Liver (tissue), 9 donors: ENCODE measurements around the gene KCNC4. TPM values are rescaled to one million over a fixed set of nuclear protein-coding genes. Genes with fewer than 3 reads are reported as not detected.

Source experiments
- DNase-seq: peaks from one replicate; pipeline ENCODE4 v3.0.0-alpha.2; 2017; ENCODE audit warnings: low spot score
- H3K27ac ChIP-seq, 2 donors: one replicate each; pipeline ENCODE4 v1.7.0; 2013; ENCODE audit warnings: inconsistent platforms in 2 of 2, low read length in 2 of 2, control low read depth in 1 of 2, low read depth in 1 of 2, mild to moderate bottlenecking in 1 of 2
- H3K27me3 ChIP-seq, 4 donors: one replicate each; pipeline versions ENCODE4 v1.6.1 to v1.7.0; 2013; ENCODE audit warnings: low read length in 3 of 4, inconsistent platforms in 1 of 4, mild to moderate bottlenecking in 1 of 4, moderate library complexity in 1 of 4; ENCODE audit not compliant: control insufficient read depth in 4 of 4, insufficient read depth in 4 of 4
- H3K36me3 ChIP-seq, 4 donors: one replicate each; pipeline versions ENCODE4 v1.6.1 to v1.7.0; 2013; ENCODE audit warnings: low read length in 3 of 4, mild to moderate bottlenecking in 3 of 4, low read depth in 1 of 4, moderate library complexity in 1 of 4; ENCODE audit not compliant: control insufficient read depth in 4 of 4, insufficient read depth in 3 of 4
- H3K4me1 ChIP-seq, 4 donors: one replicate each; pipeline versions ENCODE4 v1.6.1 to v1.7.0; 2013; ENCODE audit warnings: low read length in 3 of 4, mild to moderate bottlenecking in 3 of 4, moderate library complexity in 1 of 4; ENCODE audit not compliant: control insufficient read depth in 4 of 4, insufficient read depth in 4 of 4
- H3K4me3 ChIP-seq, 3 donors: one replicate each; pipeline versions ENCODE4 v1.6.1 to v1.7.0; 2013; ENCODE audit warnings: low read length in 3 of 3, control low read depth in 1 of 3, low read depth in 1 of 3, mild to moderate bottlenecking in 1 of 3
- H3K9ac ChIP-seq, 2 donors: one replicate each; pipeline ENCODE4 v1.7.0; 2013; ENCODE audit warnings: low read length in 2 of 2, mild to moderate bottlenecking in 2 of 2, moderate library complexity in 2 of 2, control low read depth in 1 of 2, low read depth in 1 of 2
- H3K9me3 ChIP-seq, 4 donors: one replicate each; pipeline versions ENCODE4 v1.6.1 to v1.7.0; 2013; ENCODE audit warnings: low read length in 3 of 4; ENCODE audit not compliant: control insufficient read depth in 4 of 4
- EGR1 ChIP-seq, 2 donors: IDR thresholded peaks; 2 replicates each; pipeline ENCODE4 v1.6.1; 2016 to 2018; ENCODE audit warnings: antibody characterized with exemption in 2 of 2, low read depth in 2 of 2
- FOXA1 ChIP-seq: IDR thresholded peaks from 2 replicates; pipeline ENCODE4 v1.6.1; 2016; ENCODE audit warnings: antibody characterized with exemption
- FOXA2 ChIP-seq: IDR thresholded peaks from 2 replicates; pipeline ENCODE4 v1.6.1; 2016; ENCODE audit warnings: antibody characterized with exemption
- GABPA ChIP-seq, 2 donors: IDR thresholded peaks in 1 of 2; conservative IDR thresholded peaks in 1 of 2; 2 replicates each; pipeline ENCODE4 v1.6.1; 2016; ENCODE audit warnings: antibody characterized with exemption in 2 of 2, mild to moderate bottlenecking in 1 of 2, moderate library complexity in 1 of 2
- HNF4A ChIP-seq, 2 donors: conservative IDR thresholded peaks; 2 replicates each; pipeline ENCODE4 v1.6.1; 2016; ENCODE audit warnings: antibody characterized with exemption in 2 of 2, mild to moderate bottlenecking in 2 of 2
- HNF4G ChIP-seq: IDR thresholded peaks from 2 replicates; pipeline ENCODE4 v1.6.1; 2016; ENCODE audit warnings: antibody characterized with exemption
- JUND ChIP-seq, 2 donors: IDR thresholded peaks; 2 replicates each; pipeline ENCODE4 v1.6.1; 2016; ENCODE audit warnings: antibody characterized with exemption in 2 of 2
- RAD21 ChIP-seq, 2 donors: IDR thresholded peaks; 2 replicates each; pipeline ENCODE4 v1.6.1; 2016; ENCODE audit warnings: antibody characterized with exemption in 2 of 2, mild to moderate bottlenecking in 2 of 2
- RXRA ChIP-seq, 2 donors: IDR thresholded peaks; 2 replicates each; pipeline ENCODE4 v1.6.1; 2017 to 2018; ENCODE audit warnings: antibody characterized with exemption in 2 of 2, mild to moderate bottlenecking in 1 of 2
- SP1 ChIP-seq: IDR thresholded peaks from 2 replicates; pipeline ENCODE4 v1.6.1; 2018; ENCODE audit warnings: antibody characterized with exemption, mild to moderate bottlenecking
- TAF1 ChIP-seq: conservative IDR thresholded peaks from 2 replicates; pipeline ENCODE4 v1.6.1; 2016; ENCODE audit warnings: antibody characterized with exemption, mild to moderate bottlenecking
- YY1 ChIP-seq: IDR thresholded peaks from 2 replicates; pipeline ENCODE4 v1.6.1; 2016; ENCODE audit warnings: antibody characterized with exemption, mild to moderate bottlenecking
- WGBS: extraction: QIAGEN DNeasy Blood & Tissue Kit; methylation state at CpG from one replicate; pipeline ENCODE4 v1.1.7; 2013; 5-methylcytosine and 5-hydroxymethylcytosine counted together
- polyA plus RNA-seq, 2 donors: library from polyadenylated mRNA; stranded (reverse) in 1 of 2; unstranded in 1 of 2; fragments of 200-250 nt in 1 of 2; fragments of >200 nt in 1 of 2; fragmentation: Nextera tagmentation in 1 of 2; extraction: Ambion mirVana in 1 of 2; gene quantifications; one replicate each; pipeline versions ENCODE4 v1.2.1 to v1.2.3, GENCODE V29; 2013 to 2015
- total RNA-seq, 2 donors: library from RNA; depleted of rRNA; stranded (reverse); fragments of >200 nt; gene quantifications; one replicate each; pipeline ENCODE4 v1.2.3, GENCODE V29; 2014
- TF ChIP-seq, protein P1 (sequence below): IDR thresholded peaks from 2 replicates; pipeline ENCODE4 v1.6.1; 2016; ENCODE audit warnings: antibody characterized with exemption
- TF ChIP-seq, protein P2 (sequence below): IDR thresholded peaks from 2 replicates; pipeline ENCODE4 v1.6.1; 2016; ENCODE audit warnings: antibody characterized with exemption, mild to moderate bottlenecking
- TF ChIP-seq, protein P3 (sequence below): IDR thresholded peaks from 2 replicates; pipeline ENCODE4 v1.6.1; 2016; ENCODE audit warnings: antibody characterized with exemption
- TF ChIP-seq, protein P4 (sequence below): IDR thresholded peaks from 2 replicates; pipeline ENCODE4 v1.6.1; 2016; ENCODE audit warnings: antibody characterized with exemption
- TF ChIP-seq, protein P5 (sequence below): fragments of 150-350 bp; IDR thresholded peaks from 2 replicates; pipeline ENCODE4 v1.5.1; 2017; ENCODE audit warnings: improper control_type of control experiment, low read depth, low read length; ENCODE audit not compliant: missing input control
- donor health status: healthy.
- donor health status: healthy.
- donor health status: healthy.
- donor health status: healthy.
- donor health status: healthy.

Gene KCNC4
- total and polyA plus RNA-seq, 4 donors = 0.46 to 2.5 (median 1.5) TPM

DNA sequence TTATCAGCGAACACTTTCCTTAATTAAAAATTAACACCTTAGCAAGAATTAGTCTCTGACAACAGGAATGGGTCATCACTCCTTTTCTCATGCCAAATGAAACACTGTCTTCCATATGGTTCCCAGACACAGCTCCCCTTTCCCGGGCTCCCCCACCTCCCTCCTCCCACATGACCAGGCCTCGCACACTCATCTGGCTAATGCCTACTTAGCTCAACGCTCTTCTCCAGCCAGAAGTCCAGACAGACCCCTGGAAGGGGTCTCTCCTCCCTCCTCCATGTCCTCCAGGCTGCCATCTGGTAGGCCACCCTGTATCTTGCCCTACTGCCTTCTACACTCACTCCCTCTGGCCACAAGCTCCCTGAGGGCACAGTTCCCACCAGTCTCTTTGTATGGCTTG, 39.9 kb downstream of the KCNC4 start:
- TF ChIP-seq JUND (IDR thresholded peaks at IDR 0.05) (no peak), EGR1 (IDR thresholded peaks at IDR 0.05; ENCODE audit: low read depth in 2 of 2) (no peak), FOXA2 (no peak), GABPA (IDR thresholded peaks at IDR 0.05 in 1 of 2, conservative IDR thresholded peaks at IDR 0.05 in 1 of 2) (no peak), RXRA (IDR thresholded peaks at IDR 0.05) (no peak), HNF4G (no peak), TAF1 (no peak), FOXA1 (no peak), RAD21 (IDR thresholded peaks at IDR 0.05) (no peak), HNF4A (conservative IDR thresholded peaks at IDR 0.05) (no peak), YY1 (no peak)
- TF ChIP-seq, protein P1, sequence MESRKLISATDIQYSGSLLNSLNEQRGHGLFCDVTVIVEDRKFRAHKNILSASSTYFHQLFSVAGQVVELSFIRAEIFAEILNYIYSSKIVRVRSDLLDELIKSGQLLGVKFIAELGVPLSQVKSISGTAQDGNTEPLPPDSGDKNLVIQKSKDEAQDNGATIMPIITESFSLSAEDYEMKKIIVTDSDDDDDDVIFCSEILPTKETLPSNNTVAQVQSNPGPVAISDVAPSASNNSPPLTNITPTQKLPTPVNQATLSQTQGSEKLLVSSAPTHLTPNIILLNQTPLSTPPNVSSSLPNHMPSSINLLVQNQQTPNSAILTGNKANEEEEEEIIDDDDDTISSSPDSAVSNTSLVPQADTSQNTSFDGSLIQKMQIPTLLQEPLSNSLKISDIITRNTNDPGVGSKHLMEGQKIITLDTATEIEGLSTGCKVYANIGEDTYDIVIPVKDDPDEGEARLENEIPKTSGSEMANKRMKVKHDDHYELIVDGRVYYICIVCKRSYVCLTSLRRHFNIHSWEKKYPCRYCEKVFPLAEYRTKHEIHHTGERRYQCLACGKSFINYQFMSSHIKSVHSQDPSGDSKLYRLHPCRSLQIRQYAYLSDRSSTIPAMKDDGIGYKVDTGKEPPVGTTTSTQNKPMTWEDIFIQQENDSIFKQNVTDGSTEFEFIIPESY = no peak
- TF ChIP-seq, protein P2, sequence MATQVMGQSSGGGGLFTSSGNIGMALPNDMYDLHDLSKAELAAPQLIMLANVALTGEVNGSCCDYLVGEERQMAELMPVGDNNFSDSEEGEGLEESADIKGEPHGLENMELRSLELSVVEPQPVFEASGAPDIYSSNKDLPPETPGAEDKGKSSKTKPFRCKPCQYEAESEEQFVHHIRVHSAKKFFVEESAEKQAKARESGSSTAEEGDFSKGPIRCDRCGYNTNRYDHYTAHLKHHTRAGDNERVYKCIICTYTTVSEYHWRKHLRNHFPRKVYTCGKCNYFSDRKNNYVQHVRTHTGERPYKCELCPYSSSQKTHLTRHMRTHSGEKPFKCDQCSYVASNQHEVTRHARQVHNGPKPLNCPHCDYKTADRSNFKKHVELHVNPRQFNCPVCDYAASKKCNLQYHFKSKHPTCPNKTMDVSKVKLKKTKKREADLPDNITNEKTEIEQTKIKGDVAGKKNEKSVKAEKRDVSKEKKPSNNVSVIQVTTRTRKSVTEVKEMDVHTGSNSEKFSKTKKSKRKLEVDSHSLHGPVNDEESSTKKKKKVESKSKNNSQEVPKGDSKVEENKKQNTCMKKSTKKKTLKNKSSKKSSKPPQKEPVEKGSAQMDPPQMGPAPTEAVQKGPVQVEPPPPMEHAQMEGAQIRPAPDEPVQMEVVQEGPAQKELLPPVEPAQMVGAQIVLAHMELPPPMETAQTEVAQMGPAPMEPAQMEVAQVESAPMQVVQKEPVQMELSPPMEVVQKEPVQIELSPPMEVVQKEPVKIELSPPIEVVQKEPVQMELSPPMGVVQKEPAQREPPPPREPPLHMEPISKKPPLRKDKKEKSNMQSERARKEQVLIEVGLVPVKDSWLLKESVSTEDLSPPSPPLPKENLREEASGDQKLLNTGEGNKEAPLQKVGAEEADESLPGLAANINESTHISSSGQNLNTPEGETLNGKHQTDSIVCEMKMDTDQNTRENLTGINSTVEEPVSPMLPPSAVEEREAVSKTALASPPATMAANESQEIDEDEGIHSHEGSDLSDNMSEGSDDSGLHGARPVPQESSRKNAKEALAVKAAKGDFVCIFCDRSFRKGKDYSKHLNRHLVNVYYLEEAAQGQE = no peak
- TF ChIP-seq, protein P3, sequence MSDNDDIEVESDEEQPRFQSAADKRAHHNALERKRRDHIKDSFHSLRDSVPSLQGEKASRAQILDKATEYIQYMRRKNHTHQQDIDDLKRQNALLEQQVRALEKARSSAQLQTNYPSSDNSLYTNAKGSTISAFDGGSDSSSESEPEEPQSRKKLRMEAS = no peak
- TF ChIP-seq, protein P4, sequence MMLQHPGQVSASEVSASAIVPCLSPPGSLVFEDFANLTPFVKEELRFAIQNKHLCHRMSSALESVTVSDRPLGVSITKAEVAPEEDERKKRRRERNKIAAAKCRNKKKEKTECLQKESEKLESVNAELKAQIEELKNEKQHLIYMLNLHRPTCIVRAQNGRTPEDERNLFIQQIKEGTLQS = no peak
- TF ChIP-seq, protein P5, sequence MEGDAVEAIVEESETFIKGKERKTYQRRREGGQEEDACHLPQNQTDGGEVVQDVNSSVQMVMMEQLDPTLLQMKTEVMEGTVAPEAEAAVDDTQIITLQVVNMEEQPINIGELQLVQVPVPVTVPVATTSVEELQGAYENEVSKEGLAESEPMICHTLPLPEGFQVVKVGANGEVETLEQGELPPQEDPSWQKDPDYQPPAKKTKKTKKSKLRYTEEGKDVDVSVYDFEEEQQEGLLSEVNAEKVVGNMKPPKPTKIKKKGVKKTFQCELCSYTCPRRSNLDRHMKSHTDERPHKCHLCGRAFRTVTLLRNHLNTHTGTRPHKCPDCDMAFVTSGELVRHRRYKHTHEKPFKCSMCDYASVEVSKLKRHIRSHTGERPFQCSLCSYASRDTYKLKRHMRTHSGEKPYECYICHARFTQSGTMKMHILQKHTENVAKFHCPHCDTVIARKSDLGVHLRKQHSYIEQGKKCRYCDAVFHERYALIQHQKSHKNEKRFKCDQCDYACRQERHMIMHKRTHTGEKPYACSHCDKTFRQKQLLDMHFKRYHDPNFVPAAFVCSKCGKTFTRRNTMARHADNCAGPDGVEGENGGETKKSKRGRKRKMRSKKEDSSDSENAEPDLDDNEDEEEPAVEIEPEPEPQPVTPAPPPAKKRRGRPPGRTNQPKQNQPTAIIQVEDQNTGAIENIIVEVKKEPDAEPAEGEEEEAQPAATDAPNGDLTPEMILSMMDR = no peak
- WGBS = 87% methylated on average over 4 of the region's 4 CpGs
- Histone ChIP-seq H3K4me1 (no peaks in the 10 kb centered on the region), H3K4me3 (no peak overlapping the region), H3K9me3 (no peaks in the 10 kb centered on the region), H3K36me3 (no peaks in the 10 kb centered on the region), H3K9ac (no peak overlapping the region), H3K27ac (no peak overlapping the region), H3K27me3 (no peaks in the 10 kb centered on the region)
- no peak for DNase-seq

DNA sequence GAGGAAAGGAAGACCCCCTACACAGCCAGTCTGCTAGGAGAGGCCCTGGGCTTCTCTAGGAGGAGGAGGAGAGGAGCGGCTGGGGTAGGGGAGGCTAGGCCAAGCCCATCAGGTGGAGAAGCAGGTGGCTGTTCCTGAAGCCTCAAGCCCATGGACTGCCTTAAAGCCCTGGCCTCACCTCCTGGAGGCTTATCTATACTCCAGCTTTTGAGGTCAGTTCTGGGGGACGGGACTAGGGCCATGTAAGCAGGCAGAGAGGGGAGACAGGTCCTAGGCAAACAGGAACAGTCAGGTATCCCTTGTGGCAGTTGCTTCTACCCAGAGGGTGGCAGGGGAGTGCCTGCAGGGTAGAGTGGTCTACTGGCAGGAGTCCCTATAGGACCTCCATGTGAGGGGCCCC, 40.6 kb downstream of the KCNC4 start:
- no peak overlapping the region for H3K9ac ChIP-seq
- no peak overlapping the region for H3K27ac ChIP-seq
- H3K9me3 ChIP-seq = no peaks in the 10 kb centered on the region
- no peaks in the 10 kb centered on the region for H3K36me3 ChIP-seq
- DNase-seq = no peak
- no peak overlapping the region for H3K4me3 ChIP-seq
- H3K27me3 ChIP-seq = no peaks in the 10 kb centered on the region
- H3K4me1 ChIP-seq = no peaks in the 10 kb centered on the region
- WGBS = 99% methylated on average over 2 of the region's 2 CpGs
- TF ChIP-seq, protein P3 = no peak
- TF ChIP-seq SP1 (no peak), RXRA (IDR thresholded peaks at IDR 0.05) (no peak), EGR1 (IDR thresholded peaks at IDR 0.05; ENCODE audit: low read depth in 2 of 2) (no peak), FOXA1 (no peak), FOXA2 (no peak), RAD21 (IDR thresholded peaks at IDR 0.05) (no peak), YY1 (no peak), JUND (IDR thresholded peaks at IDR 0.05) (no peak)
- TF ChIP-seq, protein P2 = no peak
- TF ChIP-seq, protein P5 = no peak
